NOMO-1 (cell line): ENCODE results near the gene AGPAT1.

Source experiments
- DNase-seq, 2 experiments: peaks; one replicate each; lab custom pipeline; 2025; ENCODE audit not compliant: unreplicated experiment in 2 of 2; lab: John Stamatoyannopoulos, UW

Gene AGPAT1

DNA sequence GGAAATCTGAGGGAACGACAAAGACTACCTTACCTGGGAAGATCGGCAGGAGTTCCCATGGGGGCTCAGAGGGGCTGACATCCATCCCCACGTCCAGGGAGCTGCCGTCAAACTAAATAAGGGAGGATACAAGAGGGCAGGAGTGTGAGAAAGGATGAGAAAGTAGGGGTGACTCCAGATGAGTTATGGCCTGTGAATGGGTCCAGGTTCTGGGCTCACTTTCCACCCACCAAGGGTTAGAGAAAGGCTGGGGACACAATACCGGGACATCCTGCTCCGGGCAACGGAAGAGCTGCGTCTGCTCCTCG lies 48.5 kb downstream of the AGPAT1 start:
- no peak for DNase-seq

DNA sequence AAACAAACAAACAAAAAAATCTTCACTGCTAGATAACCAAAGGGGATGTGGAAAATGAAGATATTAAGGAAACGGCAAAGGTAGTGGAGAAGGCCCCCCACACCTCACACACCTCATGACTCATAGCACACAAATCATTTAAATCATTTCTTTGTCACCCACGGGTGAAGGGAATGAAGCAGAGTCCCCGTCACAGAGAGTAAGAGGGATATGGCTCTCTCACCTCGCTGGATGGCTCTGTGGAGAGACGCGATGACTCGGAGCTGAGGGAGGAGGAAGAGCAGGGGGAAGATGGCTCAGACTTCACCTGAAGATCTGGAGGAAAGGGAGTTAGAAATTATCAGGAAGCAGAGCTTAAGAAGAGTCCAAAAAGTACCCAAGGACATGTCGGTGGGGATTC lies 49.0 kb downstream of the AGPAT1 start:
- DNase-seq, result no peak

DNA sequence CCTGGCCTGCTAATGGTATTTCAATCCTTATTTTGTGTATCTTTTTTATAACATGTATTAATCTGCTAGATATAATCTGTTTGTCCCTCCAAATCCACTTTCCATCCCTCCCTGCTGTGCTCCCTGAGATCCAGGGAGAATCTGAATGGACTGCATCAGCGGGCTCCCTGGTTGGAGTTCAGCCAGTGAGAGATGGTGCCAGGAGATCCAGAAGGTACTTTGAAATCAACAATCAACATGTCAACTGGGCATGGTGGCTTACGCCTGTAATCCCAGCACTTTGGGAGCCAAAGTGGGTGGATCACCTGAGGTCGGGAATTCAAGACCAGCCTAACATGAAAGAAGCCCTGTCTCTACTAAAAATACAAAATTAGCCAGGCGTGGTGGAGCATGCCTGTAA lies 52.2 kb downstream of the AGPAT1 start:
- no peak for DNase-seq

GRCh38 chr6:32120573-32121059 lies 55.3 kb downstream of the AGPAT1 start:
- DNase-seq, result no peak

GRCh38 chr6:32118782-32119628 lies 56.9 kb downstream of the AGPAT1 start:
- peak; percentile 59 to 61 for DNase-seq
